ENCODE results near the gene ERCC5. TPM values are rescaled to one million over a fixed set of nuclear protein-coding genes. Genes with fewer than 3 reads are reported as not detected.

Gene ERCC5
- total RNA-seq, 1 experiment from 2014 or later, result 24.4 TPM

DNA sequence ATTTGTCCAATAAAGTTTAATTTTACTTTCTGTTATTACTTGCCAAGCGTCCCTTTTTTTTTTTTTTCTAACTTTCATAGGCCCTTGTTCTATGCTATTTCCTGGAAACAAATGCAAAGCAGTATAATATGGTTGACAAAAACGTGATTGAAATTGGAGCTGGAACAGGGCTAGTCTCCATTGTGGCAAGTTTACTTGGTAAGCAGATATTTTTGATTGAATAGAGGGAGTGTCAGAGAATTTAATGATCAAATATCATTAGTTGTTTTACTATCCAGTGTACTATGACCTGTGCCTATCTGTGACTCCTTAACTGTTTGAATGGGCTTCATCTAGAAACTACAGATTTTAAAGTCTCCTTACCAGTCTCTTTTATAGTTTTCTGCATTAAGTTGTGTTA, 46.7 kb downstream of the ERCC5 start:
- Histone ChIP-seq H3K4me3 (ENCODE audit: insufficient read depth, low read depth, low read length) (no peak overlapping the region), H3K36me3 (replicated peaks; ENCODE audit: control insufficient read depth, insufficient read depth, low read length) (no peaks in the 10 kb centered on the region), H3K27me3 (ENCODE audit: control insufficient read depth, insufficient read depth, low read length) (no peaks in the 10 kb centered on the region)
- DNase-seq, result no peak

DNA sequence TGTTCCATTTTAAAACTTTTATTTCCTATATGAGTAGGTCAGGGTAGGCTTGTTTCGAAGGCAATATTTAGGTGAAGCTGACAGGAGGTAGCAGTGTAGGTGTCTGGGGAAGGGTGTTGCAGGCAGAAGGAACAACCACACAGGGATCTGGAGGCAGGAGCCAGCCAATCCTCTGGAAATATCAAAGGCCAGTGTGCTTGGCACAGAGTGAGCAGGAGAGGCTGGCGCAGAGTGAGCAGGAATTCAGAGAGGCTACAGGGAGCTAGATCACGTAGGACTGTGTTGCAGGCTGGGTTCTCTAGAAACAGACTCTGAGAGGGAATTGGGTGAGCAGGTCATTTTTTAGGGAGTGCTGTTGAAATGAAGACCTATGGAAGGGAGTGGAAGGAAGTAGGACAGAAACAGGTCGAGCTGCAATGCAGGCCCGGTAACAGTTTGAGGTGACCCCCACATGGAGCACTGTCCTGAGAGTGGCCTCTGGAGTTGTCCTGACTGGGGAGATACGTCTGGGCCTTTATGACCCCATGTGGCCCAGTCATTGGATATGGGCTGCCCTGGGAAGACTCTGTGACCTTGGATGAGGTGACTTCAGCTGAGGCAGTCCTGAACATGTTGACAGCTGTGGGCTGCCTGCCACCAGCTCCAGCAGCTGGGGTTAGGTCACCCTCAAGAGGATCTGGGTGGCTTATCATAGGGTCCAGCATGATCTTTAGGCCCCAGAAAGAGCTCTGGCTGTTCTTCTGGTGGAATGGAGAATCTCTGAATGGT, 51.7 kb downstream of the ERCC5 start:
- no peaks in the 10 kb centered on the region for H3K36me3 ChIP-seq (replicated peaks; ENCODE audit: control insufficient read depth, insufficient read depth, low read length)
- H3K4me3 ChIP-seq (ENCODE audit: insufficient read depth, low read depth, low read length), result no peak overlapping the region
- no peaks in the 10 kb centered on the region for H3K27me3 ChIP-seq (ENCODE audit: control insufficient read depth, insufficient read depth, low read length)
- DNase-seq, result no peak

DNA sequence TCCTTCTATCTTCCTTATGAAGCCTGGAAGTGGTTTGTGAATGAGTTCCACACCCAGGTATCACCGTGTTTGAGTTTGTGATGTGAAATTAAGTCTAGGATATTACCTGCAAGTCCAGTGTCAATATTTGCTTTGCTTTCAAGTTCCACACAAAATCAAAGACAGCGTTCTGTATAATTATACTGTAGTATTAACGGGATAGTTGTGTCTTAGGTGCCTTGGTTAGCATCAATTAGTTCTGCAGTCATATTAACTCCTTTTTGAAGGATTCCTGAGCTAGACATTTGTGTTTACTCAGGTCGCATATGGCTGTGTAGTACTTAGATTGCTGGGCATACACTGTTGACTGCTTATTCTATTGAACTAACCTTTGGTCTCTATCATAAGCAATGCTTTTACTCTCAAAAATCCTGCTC, 54.4 kb downstream of the ERCC5 start:
- Histone ChIP-seq H3K27me3 (ENCODE audit: control insufficient read depth, insufficient read depth, low read length) (no peaks in the 10 kb centered on the region), H3K4me3 (ENCODE audit: insufficient read depth, low read depth, low read length) (no peak overlapping the region), H3K36me3 (replicated peaks; ENCODE audit: control insufficient read depth, insufficient read depth, low read length) (no peaks in the 10 kb centered on the region)
- no peak for DNase-seq

DNA sequence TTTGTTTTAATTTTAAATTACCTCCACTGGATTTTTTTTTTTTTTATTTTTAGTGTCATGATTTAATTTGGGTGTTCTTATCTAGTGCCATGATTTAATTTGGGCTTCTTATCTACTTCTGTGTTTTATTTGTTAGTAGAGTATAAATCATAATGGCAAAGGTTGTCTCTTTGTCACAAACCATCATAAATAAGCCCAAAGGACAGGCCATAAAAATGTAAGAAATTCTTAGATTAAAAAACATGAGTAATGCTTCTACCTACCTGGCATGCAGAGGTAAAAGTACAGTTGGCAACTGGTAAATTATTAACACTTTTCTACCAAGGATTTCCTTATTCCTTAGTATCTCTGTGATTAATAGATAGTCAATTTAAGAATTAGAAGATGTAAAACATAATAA, 55.2 kb downstream of the ERCC5 start:
- Histone ChIP-seq H3K36me3 (replicated peaks; ENCODE audit: control insufficient read depth, insufficient read depth, low read length) (no peaks in the 10 kb centered on the region), H3K27me3 (ENCODE audit: control insufficient read depth, insufficient read depth, low read length) (no peaks in the 10 kb centered on the region), H3K4me3 (ENCODE audit: insufficient read depth, low read depth, low read length) (no peak overlapping the region)
- no peak for DNase-seq

DNA sequence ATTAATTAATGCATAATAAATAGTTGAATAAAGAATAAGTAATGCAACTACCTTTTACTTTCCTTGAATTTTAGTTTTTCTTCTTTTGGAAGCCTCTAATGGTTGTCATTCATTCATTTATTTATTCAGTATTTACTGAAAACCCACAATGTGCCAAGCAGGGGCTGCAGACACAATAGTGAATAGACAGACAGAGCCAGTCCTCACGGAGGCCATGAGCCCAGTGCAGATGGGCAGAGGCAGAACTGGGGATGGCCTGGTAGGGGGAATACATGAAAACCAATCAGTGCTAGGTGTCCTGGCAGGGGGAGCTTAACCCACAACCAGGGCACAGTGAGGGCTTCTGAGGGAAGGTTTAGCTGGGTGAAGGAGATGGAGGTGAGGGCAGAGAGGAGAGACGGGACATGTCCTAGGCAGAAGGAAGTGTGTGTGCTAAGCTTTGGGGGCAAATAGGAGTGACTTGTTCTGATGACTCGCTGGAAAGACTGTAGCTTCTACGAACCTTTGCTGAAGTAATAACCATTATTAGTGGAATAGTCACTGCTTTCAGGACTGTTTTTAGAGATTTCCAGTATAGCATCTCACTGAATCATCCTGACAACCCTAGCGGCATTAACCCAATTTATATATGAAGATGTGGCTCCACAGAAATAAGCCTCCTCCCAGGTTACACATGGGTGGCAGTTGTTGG, 55.9 kb downstream of the ERCC5 start:
- DNase-seq, result no peak
- Histone ChIP-seq H3K27me3 (ENCODE audit: control insufficient read depth, insufficient read depth, low read length) (no peaks in the 10 kb centered on the region), H3K4me3 (ENCODE audit: insufficient read depth, low read depth, low read length) (no peak overlapping the region), H3K36me3 (replicated peaks; ENCODE audit: control insufficient read depth, insufficient read depth, low read length) (no peaks in the 10 kb centered on the region)

DNA sequence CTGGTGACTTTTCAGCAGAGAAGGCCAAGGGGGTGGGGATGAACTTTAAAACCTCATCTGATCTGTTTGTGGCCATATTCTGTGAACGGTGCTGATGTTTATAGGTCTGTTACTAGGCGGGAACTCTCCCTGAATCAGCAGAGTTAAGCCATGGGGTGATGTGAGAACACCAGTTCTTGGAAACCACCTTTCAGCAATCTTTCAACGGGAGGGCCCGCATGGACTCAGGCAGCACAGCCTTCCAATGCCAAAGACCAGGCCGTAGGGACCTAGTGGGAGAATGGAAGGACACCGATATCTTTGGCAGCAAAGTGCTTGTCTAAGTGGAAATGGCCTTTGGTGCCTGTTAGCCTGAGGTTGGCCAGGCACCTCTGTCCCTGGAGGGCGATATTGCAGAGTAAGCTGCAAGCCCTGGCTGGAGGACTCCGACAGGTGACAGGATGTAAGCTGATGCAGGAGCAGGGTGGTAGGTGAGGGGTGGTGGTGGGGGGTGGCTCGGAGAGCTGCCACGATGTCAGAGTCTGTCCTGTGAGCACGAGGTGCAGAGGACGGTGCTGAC, 57.0 kb downstream of the ERCC5 start:
- Histone ChIP-seq H3K36me3 (replicated peaks; ENCODE audit: control insufficient read depth, insufficient read depth, low read length) (no peaks in the 10 kb centered on the region), H3K4me3 (ENCODE audit: insufficient read depth, low read depth, low read length) (no peak overlapping the region), H3K27me3 (ENCODE audit: control insufficient read depth, insufficient read depth, low read length) (no peaks in the 10 kb centered on the region)
- DNase-seq, result no peak

DNA sequence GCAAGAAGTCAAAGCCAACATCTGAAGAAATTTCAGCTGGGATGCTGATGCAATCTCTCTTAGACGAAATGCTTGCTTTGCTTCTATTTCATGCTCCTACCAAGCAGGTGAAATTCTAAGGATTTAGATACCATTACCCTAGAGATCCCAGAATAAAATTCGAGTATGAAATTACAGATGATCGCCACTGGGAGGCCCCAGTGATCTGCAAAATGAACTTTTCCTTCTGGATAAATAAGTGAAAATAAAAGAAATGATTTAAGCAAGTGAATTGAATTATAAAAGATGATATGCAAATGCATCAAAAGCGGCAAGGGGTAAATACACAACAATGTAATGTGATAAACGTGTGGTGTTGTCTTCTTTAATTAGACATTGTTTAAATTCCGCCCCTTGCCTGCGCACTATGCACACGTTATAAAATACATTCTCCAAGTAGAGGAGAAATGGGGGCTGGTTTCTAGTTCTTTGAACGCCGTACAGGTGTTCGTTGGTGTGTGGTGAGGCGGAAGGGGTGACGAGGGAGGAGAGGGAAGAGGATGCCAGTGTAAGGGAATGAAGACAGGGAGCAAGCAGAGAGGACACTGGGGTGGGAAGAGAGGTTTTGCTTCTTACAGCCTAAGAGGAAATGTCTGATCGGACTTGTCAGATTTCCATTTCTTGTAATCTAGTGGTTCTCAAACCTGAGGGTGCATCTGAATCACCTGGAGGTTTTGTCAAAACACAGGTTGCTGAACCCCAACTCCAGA, 58.0 kb downstream of the ERCC5 start:
- no peaks in the 10 kb centered on the region for H3K27me3 ChIP-seq (ENCODE audit: control insufficient read depth, insufficient read depth, low read length)
- no peak overlapping the region for H3K4me3 ChIP-seq (ENCODE audit: insufficient read depth, low read depth, low read length)
- peak; percentile 19 for DNase-seq
- H3K36me3 ChIP-seq (replicated peaks; ENCODE audit: control insufficient read depth, insufficient read depth, low read length), result no peaks in the 10 kb centered on the region

DNA sequence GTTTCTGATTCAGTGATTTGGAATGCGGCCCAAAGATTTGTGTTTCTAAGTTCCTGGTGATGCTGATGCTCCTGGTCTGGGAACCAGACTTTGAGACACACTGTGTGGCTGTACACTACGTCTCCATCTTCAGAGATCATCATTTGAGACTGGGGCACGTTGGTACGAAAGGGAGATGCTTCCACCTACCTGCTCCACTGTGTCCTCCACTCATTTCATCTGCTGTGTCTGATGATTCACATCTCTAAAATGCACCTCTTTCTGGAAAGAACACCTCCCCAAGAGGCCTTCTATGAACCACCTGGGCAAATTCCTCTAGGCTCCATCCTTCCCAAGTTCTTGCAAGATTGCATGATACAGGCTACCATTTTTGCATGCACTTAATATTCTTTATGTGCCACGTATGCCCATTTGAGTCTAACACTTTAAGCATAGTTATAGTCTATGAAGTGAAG, 58.6 kb downstream of the ERCC5 start:
- H3K36me3 ChIP-seq (replicated peaks; ENCODE audit: control insufficient read depth, insufficient read depth, low read length), result no peaks in the 10 kb centered on the region
- H3K4me3 ChIP-seq (ENCODE audit: insufficient read depth, low read depth, low read length), result no peak overlapping the region
- no peak for DNase-seq
- H3K27me3 ChIP-seq (ENCODE audit: control insufficient read depth, insufficient read depth, low read length), result no peaks in the 10 kb centered on the region

DNA sequence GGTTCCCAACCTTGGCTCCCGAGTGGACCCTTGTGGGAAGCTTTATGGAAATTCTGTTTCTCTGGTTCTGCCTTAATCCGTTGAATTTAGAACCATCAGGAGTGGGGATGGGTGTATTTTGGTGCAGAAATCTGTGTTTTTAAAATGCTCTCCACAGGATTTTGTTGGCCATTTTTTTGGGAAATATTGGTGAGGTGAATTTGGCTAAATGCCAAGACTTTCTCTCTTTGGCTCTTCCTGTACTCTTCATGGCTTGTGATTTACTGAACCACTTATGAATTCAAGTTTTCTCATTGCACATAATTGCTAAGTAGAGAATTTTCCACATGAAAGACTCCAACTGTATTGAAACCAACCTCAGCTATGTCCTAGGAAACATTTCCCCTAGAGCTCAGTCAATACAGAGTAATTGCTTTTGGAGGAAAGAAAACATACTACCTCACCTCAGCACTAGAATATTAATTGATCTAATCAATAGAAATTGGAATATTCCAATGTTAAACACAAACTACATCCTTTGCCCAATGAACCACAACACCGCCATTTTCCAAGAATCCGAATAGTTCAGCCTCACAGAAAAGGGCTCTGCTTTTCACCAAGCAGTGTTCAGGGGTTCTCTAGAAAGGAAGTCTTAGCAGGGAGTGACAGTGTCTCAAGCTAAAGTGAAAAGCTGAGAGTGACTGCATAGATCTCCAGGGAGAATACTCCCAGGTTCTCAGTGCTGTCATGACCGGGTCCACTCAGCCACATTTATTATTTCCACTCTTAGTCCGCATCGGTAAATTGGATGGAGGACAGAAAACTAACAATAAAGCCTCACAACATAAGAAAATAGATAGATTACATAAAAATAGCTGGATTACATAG, 60.3 kb downstream of the ERCC5 start:
- DNase-seq, result no peak
- Histone ChIP-seq H3K27me3 (ENCODE audit: control insufficient read depth, insufficient read depth, low read length) (no peaks in the 10 kb centered on the region), H3K36me3 (replicated peaks; ENCODE audit: control insufficient read depth, insufficient read depth, low read length) (no peaks in the 10 kb centered on the region), H3K4me3 (ENCODE audit: insufficient read depth, low read depth, low read length) (no peak overlapping the region)

DNA sequence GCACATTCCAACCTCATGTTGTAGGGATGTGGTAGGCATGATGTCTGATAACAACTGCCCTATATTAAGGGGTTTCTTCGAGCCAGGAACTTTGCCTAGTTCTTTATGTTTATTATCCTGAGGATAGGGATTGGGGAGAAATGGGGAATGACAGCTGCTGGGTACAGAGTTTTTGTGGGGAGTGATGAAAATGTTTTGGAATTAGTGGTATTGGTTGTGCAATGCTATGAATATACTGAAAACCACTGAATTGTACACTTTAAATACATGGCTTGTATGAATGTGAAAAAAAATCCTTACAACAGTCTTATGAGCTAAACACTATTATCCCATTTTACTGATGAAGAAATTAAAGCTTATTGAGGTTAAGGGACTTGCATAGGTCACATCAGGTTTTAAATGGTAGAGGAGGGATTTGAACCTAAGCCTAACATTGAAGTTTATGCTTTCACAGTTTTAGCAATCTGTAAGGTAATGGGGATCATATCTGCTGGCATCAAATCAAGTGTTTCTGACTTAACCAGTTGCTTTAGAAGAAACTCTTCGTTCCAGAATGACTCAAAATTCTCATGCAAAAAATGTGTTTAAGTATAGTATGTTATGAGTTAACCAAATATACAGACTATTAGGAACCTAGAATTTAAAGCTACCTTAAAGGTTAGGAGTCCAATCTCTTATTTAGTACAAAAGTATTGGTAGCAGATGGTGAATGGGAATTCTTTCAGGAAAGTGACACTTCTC, 61.4 kb downstream of the ERCC5 start:
- no peaks in the 10 kb centered on the region for H3K36me3 ChIP-seq (replicated peaks; ENCODE audit: control insufficient read depth, insufficient read depth, low read length)
- DNase-seq, result no peak
- no peaks in the 10 kb centered on the region for H3K27me3 ChIP-seq (ENCODE audit: control insufficient read depth, insufficient read depth, low read length)
- H3K4me3 ChIP-seq (ENCODE audit: insufficient read depth, low read depth, low read length), result no peak overlapping the region

DNA sequence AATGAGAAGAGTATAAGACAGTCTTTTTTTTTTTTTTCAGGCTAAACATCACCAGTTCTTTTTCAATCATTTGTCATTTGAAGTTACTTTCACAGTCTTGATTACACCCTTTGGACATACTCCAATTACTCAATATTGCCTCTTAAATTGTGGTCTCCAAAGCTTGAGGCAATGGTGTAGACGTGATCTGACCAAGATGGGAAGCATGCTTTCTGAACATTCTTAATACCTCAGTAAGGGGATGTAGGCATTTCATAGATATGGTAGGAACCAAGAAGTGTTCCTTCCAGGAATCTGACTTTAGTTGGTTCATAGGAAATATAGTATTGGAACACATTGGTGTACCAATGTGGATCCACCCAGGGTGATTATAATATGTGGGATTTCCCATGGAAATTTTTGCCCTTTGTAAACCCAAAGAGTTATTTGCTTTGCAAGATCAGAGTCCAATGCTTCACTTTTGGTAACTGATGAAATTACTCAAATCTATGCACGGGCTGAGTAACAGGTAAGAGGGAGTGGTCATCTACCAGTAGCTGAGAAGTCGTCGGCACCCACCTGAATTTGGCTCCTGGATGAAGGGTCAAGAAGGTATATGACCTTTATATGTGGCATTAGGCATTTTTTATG, 62.2 kb downstream of the ERCC5 start:
- no peaks in the 10 kb centered on the region for H3K36me3 ChIP-seq (replicated peaks; ENCODE audit: control insufficient read depth, insufficient read depth, low read length)
- H3K27me3 ChIP-seq (ENCODE audit: control insufficient read depth, insufficient read depth, low read length), result no peaks in the 10 kb centered on the region
- no peak for DNase-seq
- no peak overlapping the region for H3K4me3 ChIP-seq (ENCODE audit: insufficient read depth, low read depth, low read length)

DNA sequence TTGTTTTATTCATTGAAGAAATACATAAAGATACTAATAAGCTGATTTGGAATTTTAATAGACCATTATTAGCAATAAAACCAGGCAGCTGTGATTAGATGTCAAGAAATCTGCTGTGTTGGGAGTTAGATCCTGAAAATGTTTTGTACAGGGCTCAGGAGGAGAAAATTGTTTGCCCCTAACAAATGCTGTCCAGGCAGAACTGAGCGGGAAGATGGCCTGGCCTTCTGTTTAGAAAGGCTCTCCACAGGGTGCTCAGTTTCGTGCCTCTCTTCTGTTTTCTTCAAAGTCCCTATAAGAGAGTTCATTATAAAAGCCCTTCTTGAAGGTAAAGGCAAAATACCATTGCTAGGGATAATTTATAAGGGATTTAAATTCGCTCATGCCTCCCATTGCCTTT, 64.1 kb downstream of the ERCC5 start:
- no peak for DNase-seq
- no peaks in the 10 kb centered on the region for H3K27me3 ChIP-seq (ENCODE audit: control insufficient read depth, insufficient read depth, low read length)
- no peaks in the 10 kb centered on the region for H3K36me3 ChIP-seq (replicated peaks; ENCODE audit: control insufficient read depth, insufficient read depth, low read length)
- no peak overlapping the region for H3K4me3 ChIP-seq (ENCODE audit: insufficient read depth, low read depth, low read length)

DNA sequence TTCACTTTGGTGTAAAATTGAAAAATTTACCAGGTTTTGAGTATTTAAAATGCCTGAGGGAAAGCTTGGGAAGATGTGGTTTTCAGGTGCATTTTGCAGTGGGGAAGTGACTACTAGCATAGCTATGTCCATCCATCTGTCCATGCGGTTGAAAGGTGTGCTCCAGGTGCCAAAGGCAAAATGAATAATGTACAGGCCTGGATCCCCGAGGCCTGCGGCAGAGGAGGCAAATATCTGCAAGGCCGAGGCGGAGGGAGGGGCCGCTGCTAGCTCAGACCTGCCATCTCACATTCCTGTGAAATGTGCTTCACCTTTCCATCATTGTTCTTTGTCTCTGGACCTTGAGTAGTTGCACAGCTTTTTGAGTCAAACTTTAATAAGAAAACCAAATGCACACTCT, 65.5 kb downstream of the ERCC5 start:
- H3K4me3 ChIP-seq (ENCODE audit: insufficient read depth, low read depth, low read length), result no peak overlapping the region
- no peaks in the 10 kb centered on the region for H3K36me3 ChIP-seq (replicated peaks; ENCODE audit: control insufficient read depth, insufficient read depth, low read length)
- no peak for DNase-seq
- no peaks in the 10 kb centered on the region for H3K27me3 ChIP-seq (ENCODE audit: control insufficient read depth, insufficient read depth, low read length)
